Lower leg skin (tissue), 3 donors: ENCODE measurements around the gene DAGLA.

ENCODE experiments used
- POLR2A ChIP-seq, 2 donors: fragments of 450-650 bp; IDR thresholded peaks; one replicate each; pipeline ENCODE4 v1.6.1; 2016 to 2017; ENCODE audit warnings: antibody characterized with exemption in 2 of 2, mild to moderate bottlenecking in 1 of 2, moderate library complexity in 1 of 2
- TF ChIP-seq, protein P1 (sequence below), 3 donors: fragments of 450-650 bp; IDR thresholded peaks; one replicate each; pipeline ENCODE4 v1.5.1; 2016; ENCODE audit warnings: antibody characterized with exemption in 3 of 3, mild to moderate bottlenecking in 3 of 3, moderate library complexity in 2 of 3

- TF ChIP-seq, protein P1, sequence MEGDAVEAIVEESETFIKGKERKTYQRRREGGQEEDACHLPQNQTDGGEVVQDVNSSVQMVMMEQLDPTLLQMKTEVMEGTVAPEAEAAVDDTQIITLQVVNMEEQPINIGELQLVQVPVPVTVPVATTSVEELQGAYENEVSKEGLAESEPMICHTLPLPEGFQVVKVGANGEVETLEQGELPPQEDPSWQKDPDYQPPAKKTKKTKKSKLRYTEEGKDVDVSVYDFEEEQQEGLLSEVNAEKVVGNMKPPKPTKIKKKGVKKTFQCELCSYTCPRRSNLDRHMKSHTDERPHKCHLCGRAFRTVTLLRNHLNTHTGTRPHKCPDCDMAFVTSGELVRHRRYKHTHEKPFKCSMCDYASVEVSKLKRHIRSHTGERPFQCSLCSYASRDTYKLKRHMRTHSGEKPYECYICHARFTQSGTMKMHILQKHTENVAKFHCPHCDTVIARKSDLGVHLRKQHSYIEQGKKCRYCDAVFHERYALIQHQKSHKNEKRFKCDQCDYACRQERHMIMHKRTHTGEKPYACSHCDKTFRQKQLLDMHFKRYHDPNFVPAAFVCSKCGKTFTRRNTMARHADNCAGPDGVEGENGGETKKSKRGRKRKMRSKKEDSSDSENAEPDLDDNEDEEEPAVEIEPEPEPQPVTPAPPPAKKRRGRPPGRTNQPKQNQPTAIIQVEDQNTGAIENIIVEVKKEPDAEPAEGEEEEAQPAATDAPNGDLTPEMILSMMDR (IDR thresholded peaks at IDR 0.05), result no peak
- no peak for TF ChIP-seq POLR2A (IDR thresholded peaks at IDR 0.05)
Measured at GRCh38 chr11:61700720-61701119, 20.5 kb downstream of the DAGLA start.
